Erythroblast (primary cell): ENCODE data around the gene BTBD8.

ENCODE experiments used
- GATA1 ChIP-seq: IDR thresholded peaks from 2 replicates; pipeline ENCODE4 v1.6.1; 2011; ENCODE audit warnings: low read depth, mild to moderate bottlenecking, control low read depth, low read length, moderate library complexity
- POLR2A ChIP-seq: IDR thresholded peaks from 2 replicates; pipeline ENCODE4 v1.6.1; 2011; ENCODE audit warnings: mild to moderate bottlenecking, low read length

DNA sequence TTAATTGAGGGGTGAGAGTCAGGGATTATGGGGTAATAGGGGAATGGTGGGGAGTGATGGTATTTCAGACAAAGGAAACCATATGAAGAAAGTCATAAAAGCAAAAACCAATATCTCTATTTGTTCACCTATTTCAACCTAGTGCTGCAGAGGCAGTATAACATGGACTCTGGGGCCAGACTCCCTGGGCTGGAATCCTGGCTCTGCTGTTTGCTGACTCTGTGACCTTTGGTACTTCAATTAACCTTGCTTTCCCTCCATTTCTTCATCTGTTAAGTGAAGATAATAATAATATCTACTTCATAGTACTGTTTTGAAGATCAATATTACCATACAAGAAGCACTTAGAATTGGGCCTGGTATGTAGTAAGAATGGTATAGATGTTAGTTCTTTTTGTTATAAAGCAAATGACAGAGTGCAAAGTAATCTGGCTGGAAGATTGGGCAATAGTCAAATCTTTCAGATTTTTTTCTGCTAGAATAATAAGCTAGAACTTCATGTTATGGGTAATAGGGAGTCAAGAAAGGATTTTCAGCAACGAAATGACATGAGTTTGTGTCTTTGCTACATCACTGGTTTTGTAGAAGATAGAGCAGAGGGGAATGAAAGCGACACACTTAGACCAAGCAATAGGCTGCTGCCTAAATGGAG is 41.3 kb upstream of the BTBD8 start:
- TF ChIP-seq POLR2A (no peak), GATA1 (no peak)
